ENCODE measurements around the gene OR6B2. TPM values are rescaled to one million over a fixed set of nuclear protein-coding genes. Genes with fewer than 3 reads are reported as not detected.

The OR6B2 gene
- total RNA-seq, 1 donor from 2014 or later: not detected

DNA sequence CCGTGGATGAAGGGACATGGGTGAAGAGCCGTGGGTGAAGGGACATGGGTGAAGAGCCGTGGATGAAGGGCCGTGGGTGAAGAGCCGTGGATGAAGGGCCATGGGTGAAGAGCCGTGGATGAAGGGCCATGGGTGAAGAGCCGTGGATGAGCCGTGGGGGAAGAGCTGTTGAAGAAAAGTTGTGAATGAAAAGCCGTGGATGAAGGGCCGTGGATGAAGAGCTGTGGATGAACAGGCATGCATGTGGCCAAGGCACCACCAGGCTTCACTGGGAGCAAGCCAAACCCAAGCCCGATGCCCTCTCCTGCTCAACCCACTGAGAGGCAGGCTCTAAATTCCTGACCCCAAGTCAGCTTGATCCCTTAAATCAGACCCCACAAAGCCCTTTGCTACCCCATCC is 12.5 kb upstream of the OR6B2 start:
- DNase-seq (ENCODE audit: low read depth, low spot score): no peak

DNA sequence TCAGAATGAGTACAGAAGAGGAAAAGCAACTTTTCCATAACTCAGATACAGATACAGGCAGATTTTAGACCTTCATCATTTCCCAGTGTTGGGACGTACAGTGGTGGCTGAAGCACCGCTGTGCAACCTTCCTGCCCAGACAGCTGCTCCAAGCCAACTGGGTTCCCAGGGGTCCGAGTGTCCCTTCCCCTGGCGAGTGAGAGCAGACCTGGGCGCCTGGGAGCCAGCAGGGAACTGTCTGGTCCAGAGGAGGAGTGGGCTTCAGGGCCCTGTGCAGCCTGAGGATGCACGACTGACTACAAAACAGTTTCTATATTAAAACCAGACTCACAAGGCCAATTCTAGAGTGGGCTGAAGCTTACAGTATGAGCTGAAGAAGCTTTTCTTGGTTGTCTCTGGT is 11.1 kb upstream of the OR6B2 start:
- no peak for DNase-seq (ENCODE audit: low read depth, low spot score)

DNA sequence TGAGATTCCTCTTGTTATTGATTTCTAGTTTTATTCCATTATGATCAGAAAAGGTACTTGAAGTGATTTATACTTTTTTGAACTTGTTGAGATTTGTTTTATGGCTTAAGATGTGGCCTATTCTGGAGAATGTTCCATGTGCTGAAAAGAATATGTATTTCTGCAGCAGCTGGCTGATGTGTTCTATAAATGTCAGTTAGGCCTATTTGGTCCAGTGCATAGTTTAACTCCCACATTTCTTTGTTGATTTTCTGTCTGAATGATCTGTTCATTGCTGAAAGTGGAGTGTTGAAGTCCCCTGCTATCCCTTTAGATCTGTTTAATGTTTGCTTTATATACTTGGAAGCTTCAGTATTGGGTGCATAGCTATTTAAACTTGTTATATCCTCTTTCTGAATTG is 7.1 kb upstream of the OR6B2 start:
- DNase-seq (ENCODE audit: low read depth, low spot score): no peak

DNA sequence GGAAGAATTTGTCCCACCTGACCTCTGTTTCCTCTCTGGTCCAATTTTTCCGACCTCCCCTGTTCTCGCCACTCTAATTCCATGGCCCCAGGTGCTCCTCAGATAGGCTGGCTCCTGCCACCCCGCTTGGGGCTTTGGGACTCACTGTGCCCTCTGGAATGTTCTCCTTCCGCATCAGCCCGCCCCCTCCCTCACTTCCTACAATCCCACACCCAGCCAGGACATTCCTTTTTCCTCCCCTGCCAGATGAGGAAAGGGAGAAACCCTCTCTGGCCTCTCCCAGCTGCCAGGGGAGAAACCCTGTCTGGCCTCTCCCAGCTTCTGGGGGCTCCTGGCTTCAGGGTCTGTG is 3.1 kb upstream of the OR6B2 start:
- no peak for DNase-seq (ENCODE audit: low read depth, low spot score)

DNA sequence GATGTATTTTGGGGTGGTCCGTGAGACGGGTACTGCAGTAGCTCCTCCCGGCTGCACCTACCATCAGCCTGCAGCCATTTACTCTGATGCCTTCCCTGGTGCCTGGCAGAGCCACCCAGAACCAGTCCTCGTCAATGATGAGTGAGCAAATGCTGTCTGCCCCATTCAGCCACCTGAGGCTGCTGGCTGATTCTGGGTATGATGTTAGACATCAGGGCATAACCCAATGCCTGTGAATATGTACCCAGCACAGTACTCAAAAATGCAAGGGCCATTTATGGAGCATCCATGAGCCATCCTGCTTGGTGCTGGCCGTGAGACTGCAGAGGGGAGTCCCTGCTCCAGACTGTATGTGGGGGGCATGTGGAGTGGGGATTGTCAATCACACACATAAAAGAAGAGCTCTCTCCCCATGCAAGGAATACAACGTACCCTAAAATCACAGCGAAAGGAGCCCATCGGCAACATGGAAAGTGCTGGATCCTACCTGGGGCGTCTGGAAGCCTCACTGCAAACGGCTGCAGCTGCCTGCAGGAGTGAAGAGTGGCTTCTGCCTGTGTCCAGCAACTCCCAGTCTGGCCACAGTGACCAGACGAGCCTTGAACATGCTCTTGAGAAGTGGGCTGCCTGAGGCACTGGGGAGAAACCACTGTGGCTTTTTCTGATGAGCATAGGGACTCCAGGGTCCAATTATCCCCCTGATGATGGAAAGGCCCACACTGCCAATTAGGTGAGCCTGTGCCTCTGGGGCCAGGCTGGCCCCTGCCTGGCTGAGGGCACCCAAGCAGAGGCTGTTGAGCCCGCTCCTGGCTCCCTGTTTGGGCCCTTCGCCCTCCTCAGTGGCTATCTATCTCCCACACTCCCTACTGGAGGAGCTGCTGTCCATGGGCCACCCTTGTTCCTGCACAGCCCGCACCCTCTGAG is 2.4 kb upstream of the OR6B2 start:
- DNase-seq (ENCODE audit: low read depth, low spot score): no peak

DNA sequence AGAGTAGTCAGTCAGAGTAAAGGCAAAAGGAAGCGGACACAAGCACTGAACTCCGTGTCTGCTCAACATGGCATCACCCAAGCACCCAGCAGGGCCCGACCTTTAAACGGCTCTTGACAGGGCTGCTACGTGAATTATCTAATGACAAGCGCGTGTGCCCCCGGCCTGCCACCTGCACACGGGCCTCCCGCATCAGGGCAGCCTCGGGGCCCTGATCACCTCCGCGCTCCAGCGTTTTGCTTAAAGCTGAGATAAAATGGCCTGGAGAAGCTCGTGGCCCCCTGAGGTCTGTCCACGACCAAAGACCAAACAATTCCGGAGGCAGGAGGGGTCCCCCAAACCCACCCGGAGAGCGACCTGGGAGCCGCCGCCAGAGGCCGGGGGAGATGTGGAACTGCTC is 5.5 kb downstream of the OR6B2 start:
- no peak for DNase-seq (ENCODE audit: low read depth, low spot score)

DNA sequence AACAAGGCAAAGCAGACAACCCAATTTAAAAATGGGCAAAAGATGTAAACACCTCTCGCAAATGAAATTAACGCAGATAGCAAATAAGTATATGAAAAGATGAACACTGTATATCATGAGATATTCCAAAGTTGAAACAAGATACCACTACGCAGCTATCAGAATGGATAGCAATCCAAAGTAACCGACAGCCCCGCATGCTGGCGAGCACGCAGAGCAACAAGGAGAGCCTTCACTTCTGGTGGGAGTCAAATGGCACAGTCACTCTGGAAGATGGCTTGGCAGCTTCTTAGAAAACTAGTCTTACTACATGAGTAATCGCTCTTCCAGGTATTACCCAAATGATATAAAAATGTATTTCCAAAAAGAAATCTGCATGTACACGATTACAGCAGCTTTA is 6.4 kb downstream of the OR6B2 start:
- DNase-seq (ENCODE audit: low read depth, low spot score): no peak

DNA sequence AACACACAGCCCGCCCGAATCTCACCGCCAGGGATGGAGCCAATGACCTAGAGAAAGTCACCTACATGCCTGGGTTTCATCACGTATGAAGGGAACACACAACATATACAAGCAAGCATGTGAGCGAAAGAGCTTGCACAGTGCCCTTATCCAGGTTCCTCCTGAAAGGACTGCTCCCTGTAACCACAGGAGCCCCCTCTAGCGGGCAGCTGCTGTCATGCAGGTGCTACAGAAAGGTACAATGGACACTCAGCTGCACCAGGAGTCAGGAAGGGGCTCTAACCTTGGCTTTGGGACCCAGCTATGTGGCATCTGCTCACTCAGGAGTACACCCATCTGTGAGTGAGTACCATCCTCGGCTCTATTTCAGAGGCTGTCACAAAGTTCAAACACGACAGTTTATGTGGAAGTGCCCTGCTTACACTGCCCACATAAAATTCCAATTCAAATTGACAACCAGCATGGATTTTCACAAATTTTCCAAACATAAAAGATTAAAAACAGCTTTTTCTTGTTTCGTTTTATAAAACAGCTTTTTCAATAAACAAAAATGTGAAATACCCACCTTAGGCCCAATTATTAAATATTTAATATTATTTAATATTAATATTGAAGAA is 8.6 kb downstream of the OR6B2 start:
- DNase-seq (ENCODE audit: low read depth, low spot score): peak; percentile 24

DNA sequence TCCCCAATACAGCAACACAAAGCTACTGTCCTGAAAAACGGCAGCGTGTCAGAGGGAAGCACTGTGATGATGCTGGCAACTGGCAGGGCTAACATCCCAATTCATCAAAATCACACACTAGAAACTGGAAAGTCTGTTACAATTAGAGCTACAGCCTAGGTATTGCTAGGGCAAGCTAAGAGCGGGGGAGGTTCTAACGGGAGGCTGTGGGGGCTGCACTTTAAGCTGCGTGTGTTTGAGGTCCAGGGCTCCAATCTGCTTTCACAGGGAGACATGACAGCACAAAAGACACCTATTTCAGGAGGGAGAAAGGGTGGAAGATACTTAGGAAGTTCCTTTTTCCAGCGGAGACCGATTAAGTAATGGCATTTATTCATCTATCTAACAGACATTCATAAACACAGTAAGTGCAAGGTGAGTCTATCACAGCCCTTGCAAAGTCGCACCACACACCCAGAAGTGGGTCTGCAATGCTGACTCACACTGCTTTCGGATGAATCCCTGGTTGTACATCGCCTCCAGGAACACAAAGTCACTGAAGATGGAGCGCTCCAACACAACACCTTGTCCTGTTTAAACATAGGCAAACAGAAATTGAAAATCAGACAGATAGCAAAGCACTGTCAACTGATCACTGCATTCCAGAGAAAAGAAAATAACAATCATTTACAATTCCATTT is 12.0 kb downstream of the OR6B2 start:
- DNase-seq (ENCODE audit: low read depth, low spot score): no peak

DNA sequence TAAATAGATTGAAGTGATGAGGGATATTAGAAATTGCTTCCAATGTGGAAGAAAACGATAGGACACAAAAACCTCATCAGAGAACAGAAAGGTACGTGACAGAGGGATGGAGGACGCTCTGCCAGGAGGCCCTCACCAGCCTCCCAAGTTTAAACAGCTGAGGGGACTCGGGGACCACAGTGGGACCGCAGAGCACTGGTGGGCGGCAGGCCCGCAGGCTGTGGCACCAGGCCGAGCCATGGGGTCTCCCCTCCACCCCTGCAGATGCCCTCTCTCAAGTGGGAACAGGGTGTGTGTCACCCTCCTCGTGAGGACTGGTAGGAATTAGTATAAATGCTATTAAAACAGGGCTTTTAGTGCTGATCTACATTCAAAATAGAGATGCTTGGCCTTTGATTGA is 15.9 kb downstream of the OR6B2 start:
- DNase-seq (ENCODE audit: low read depth, low spot score): no peak

DNA sequence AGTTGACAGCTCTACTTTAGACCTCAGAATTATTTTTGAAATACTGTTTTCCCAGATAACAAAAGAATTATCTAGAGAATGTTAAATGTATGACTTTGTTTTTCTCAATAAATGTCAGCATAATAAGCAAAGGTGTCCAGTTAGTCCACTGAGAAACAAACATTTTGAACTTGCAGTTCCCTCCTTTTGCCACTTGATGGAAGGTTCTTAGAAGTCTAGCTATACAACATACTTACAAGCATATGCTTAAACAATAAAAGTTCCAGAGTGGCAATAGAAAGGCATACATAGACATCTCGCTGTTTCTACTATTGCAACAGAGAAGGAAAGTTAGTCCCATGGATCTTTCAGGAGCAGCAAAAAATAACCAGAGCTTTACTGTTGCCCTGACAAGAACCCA is 16.9 kb downstream of the OR6B2 start:
- no peak for DNase-seq (ENCODE audit: low read depth, low spot score)

DNA sequence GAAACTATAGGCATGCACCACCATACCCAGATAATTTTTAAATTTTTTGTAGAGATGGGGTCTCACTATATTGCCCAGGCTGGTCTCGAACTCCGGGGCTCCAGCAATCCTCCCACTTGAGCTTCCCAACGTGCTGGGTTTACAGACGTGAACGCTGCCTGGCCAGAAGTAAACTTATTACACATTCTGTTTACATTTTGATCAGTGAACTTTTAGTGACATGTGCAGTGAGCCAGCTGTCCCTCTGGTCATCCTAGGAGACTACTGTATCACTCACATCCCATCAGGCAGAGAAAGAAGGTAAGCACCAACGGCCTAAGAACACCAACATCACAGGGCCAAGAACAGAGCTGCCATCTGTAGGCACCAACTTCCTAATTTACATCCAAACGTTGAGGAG is 27.2 kb downstream of the OR6B2 start:
- DNase-seq (ENCODE audit: low read depth, low spot score): no peak

DNA sequence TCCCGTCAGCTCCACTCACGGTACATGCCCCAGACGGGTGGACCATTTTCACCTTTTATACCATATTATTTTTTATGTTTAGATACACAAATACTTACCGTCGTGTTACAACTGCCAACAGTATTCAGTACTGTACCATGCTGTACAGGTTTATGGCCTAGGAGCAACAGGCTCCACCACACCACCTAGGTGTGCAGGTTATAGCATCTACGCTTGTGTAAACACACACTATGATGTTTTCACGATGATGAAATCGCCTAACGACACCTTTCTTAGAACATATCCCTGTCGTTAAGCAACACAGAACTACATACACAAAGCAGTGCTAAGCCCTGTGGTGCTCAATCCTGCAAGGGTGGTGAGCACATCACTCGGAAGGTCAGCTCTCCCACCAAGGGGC is 29.6 kb downstream of the OR6B2 start:
- no peak for DNase-seq (ENCODE audit: low read depth, low spot score)

DNA sequence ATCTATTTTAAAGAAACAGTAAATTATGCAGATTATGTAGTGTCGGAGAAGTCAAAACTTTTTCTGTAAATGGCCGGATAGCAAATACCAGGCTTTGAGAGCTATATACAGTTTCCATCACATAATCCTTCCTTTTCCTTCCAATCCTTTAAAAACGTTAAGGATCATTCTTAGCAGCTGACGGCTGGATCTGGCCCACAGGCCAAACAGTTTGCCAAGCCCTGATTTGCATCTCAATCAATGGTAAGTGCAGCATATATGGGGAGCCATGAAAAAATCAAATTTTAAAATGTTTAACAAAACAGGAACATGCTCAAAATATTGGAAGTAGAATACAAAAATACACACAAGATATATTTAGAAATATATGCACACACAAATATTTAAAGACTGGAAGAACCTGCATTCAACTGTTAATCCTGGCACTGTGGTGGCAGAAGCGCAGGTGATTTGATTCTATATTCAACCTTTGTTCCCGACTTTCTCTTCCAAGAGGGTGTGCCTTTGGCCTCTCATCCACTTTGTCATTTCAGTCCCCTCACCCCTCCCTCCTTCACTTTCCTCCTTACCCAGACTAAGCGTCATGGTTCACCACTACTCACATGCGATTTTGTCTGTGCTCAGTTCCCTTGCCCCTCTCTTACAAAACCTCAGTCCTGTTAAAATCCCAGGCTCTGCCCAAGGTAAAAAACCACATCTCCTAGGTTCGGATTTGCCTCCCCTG is 32.4 kb downstream of the OR6B2 start:
- DNase-seq (ENCODE audit: low read depth, low spot score): no peak

DNA sequence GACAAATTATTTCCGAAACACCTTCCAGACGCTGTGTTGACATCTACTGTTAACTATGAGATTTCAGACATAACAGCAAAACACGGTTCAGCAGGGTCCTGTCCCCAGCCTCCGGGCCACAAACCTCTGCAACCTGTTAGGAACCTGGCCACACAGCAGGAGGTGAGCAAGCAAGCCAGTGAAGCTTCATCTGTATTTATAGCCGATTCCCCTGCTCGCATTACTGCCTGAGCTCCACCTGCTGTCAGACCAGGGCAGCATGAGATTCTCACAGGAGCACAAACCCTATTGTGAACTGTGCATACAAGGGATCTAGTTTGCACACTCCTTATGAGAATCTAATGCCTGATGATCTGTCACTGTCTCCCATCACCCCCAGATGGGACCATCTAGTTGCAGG is 36.1 kb downstream of the OR6B2 start:
- DNase-seq (ENCODE audit: low read depth, low spot score): no peak

DNA sequence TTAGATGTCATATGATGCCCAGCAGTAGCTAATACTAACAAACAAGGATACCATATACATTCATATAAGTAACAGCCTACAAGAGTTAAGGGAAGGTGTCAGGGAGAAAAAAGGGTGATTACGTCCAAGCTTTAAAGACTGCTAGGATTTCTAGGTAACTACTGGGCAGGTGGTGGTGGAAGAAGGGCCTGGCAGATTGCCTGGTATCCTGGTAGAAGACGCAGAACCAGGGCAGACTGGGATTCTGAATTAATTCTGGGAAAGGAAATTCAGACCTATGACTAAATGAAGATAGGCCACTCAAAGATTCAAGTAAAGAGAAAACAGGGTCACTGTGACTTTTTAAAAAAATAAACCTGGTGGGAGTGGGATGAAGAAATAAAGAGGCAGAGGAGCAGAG is 36.9 kb downstream of the OR6B2 start:
- DNase-seq (ENCODE audit: low read depth, low spot score): no peak

DNA sequence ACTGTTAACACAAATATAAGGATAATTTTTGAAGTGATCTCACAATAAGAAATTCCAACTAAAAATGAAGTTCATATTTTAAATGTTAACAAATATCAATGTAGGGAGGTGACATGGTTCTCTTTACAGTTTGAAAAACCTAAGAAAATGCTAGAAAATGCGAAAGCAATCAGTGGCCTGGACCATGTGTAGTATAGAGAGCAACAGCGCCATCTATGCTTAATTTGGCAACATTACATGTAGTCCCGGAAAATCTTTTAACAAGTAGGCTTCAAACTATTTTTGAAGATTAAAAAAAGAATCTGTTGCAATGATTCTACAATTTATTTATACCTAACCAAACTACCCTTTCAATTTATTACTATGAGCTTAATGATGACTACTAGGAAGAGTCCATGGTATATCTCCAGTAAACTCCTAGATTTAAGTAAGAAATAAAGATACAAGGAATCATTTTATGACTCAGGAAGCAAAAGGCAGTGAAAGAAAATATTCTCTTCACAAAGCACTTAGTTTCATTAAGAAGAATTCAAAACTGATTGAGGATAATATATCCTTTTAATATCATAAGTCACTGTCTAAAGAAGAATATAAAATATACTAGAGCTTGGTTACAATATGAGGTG is 38.4 kb downstream of the OR6B2 start:
- DNase-seq (ENCODE audit: low read depth, low spot score): peak; percentile 22

DNA sequence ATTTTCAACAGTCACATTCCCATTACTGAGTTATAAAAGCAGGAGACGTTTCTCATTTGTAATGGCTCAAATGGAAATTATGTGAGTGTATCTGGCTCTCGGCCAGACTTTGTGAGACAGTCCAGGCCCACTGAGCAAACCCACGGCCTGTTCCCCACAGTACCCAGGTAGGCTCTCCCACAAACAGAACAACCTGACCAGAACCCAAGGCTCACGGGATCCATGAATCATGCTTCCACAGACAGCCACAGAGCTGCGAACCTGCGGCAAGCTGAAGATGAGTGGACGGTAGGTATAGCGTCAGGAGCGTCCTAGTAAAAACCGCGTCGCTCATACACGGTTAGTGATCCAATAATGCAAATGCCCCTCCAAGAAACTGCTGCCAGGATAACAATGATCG is 39.3 kb downstream of the OR6B2 start:
- DNase-seq (ENCODE audit: low read depth, low spot score): no peak

DNA sequence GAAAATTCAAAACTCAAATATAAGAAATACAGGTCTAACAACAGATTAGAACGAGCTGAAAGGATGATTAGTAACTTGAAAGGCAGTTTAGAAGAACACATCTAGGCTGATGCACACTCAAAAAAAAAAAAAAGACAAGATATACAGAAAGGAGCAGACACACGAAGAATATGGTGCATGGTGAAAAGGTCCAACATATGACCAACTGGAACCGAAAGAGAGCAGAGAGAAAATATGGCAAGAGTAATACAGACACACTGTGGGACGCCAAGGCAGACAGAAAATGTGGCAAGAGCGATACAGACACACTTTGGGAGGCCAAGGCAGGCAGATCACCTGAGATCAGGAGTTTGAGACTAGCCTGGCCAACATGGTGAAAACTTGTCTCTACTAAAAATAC is 44.9 kb downstream of the OR6B2 start:
- DNase-seq (ENCODE audit: low read depth, low spot score): no peak

DNA sequence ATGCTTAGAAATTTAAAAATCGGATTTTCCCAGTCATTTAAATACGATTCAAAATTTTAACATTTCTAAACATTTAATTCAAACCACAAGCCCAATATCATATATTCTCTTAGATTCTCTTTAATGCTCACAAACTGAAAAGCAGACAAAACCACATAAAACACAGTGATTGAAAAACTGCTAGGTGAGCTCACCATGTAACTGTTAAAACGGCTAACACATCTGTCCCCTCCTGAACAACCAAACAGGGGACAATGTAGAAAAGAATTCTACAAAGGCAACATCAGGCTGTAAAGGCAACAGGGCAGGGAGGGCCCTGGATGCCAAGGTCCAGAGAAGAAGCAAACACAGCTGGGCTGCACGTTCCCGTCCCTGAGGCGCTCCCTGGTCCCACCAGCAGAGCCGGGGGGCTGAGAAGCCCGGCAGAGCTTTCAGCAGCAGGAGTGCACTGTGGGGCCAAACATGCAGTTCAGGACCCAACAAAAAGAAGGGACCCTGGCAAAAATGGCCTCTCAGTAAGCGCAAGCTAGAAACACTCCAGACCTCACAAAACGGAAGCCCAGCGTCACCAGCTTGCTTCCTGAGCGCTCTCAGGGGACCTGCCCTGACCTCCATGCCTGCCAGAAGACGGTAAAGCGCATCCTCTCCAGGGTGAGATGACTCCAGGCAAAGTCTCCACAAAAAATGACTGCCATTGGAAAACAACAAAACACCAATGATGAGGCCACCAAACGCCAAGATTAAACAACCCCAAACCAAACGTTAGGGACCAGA is 45.6 kb downstream of the OR6B2 start:
- DNase-seq (ENCODE audit: low read depth, low spot score): no peak
